ENCODE data around the gene ADAMTS13. TPM values are rescaled to one million over a fixed set of nuclear protein-coding genes. Genes with fewer than 3 reads are reported as not detected.
"Not testable (repeated sequence)": the region's sequence is repeated elsewhere in the genome, so short reads cannot be mapped to it uniquely, and the experiment has no call there.

Gene ADAMTS13
- total and polyA plus RNA-seq, 10 donors, result 1.1 to 4.8 (median 2.7) TPM

- WGBS, 5 donors, result 96 to 98% (median 97%) methylated on average over 11 to 12 of the region's 12 CpGs
- Histone ChIP-seq H3K27me3 (replicated peaks in 1 of 7) (peaks cover 0 to 29% (median 0%) of the 10 kb centered on the region in 7 donors), H3K36me3 (no peaks in the 10 kb centered on the region), H3K4me3 (no peak overlapping the region), H3K27ac (no peak overlapping the region), H3K4me1 (peaks cover 0 to 8% (median 0%) of the 10 kb centered on the region in 6 donors), H3K9me3 (no peaks in the 10 kb centered on the region)
- no peak for TF ChIP-seq POLR2A (IDR thresholded peaks at IDR 0.05)
- no peak for TF ChIP-seq POLR2AphosphoS5 (IDR thresholded peaks at IDR 0.05)
- TF ChIP-seq, protein P1, sequence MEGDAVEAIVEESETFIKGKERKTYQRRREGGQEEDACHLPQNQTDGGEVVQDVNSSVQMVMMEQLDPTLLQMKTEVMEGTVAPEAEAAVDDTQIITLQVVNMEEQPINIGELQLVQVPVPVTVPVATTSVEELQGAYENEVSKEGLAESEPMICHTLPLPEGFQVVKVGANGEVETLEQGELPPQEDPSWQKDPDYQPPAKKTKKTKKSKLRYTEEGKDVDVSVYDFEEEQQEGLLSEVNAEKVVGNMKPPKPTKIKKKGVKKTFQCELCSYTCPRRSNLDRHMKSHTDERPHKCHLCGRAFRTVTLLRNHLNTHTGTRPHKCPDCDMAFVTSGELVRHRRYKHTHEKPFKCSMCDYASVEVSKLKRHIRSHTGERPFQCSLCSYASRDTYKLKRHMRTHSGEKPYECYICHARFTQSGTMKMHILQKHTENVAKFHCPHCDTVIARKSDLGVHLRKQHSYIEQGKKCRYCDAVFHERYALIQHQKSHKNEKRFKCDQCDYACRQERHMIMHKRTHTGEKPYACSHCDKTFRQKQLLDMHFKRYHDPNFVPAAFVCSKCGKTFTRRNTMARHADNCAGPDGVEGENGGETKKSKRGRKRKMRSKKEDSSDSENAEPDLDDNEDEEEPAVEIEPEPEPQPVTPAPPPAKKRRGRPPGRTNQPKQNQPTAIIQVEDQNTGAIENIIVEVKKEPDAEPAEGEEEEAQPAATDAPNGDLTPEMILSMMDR (IDR thresholded peaks at IDR 0.05 in 8 of 11, conservative IDR thresholded peaks at IDR 0.05 in 3 of 11), result no peak
- DNase-seq, result no peak
- intact Hi-C loops (cut with DNase I; ENCODE audit: low total_unique reads), result no loop called here
Observed at GRCh38 chr9:133389025-133389557, 33.1 kb upstream of the ADAMTS13 start.

GRCh38 chr9:133389562-133389961, 32.6 kb upstream of the ADAMTS13 start:
- H3K27ac ChIP-seq, result no peak overlapping the region
- H3K36me3 ChIP-seq, result no peaks in the 10 kb centered on the region
- peaks cover 0 to 10% (median 0%) of the 10 kb centered on the region in 6 donors for H3K4me1 ChIP-seq
- no peaks in the 10 kb centered on the region for H3K9me3 ChIP-seq
- DNase-seq, result no peak
- no peak overlapping the region for H3K4me3 ChIP-seq
- peaks cover 0 to 34% (median 0%) of the 10 kb centered on the region in 7 donors for H3K27me3 ChIP-seq (replicated peaks in 1 of 7)
- intact Hi-C loops (cut with DNase I; ENCODE audit: low total_unique reads), result no loop called here
- WGBS, 5 donors, result 80 to 92% (median 89%) methylated on average over 13 of the region's 13 CpGs
- TF ChIP-seq POLR2AphosphoS5 (IDR thresholded peaks at IDR 0.05) (no peak), POLR2A (IDR thresholded peaks at IDR 0.05) (no peak)
- TF ChIP-seq, protein P1 (IDR thresholded peaks at IDR 0.05 in 8 of 11, conservative IDR thresholded peaks at IDR 0.05 in 3 of 11), result no peak

DNA sequence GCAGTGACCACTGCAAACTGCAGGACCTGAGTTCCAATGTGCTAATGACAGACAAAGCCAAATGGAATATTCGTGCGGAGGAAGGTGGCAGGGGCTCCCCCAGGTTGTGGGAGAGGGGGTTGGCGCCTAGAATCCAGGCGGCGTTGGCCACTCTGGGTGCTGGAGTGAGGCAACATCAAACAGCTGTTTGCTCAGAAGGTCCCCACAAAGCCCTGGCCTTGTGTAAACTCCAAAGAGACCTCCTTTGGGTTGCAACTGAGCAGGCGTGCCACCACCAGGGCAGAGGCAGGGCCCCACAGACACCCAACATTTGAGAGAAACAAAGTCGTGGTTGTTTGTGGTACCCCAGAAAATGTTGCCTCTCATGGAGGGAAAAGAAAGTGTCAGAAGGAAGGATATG, 31.5 kb upstream of the ADAMTS13 start:
- no peak for DNase-seq
- H3K27ac ChIP-seq, result no peak overlapping the region
- H3K27me3 ChIP-seq (replicated peaks in 1 of 7), result peaks cover 0 to 41% (median 0%) of the 10 kb centered on the region in 7 donors
- intact Hi-C loops (cut with DNase I; ENCODE audit: low total_unique reads), result no loop called here
- no peaks in the 10 kb centered on the region for H3K36me3 ChIP-seq
- H3K4me3 ChIP-seq, result no peak overlapping the region
- H3K9me3 ChIP-seq, result no peaks in the 10 kb centered on the region
- TF ChIP-seq POLR2A (IDR thresholded peaks at IDR 0.05) (no peak), POLR2AphosphoS5 (IDR thresholded peaks at IDR 0.05) (no peak)
- TF ChIP-seq, protein P1 (IDR thresholded peaks at IDR 0.05 in 8 of 11, conservative IDR thresholded peaks at IDR 0.05 in 3 of 11), result no peak
- peaks cover 0 to 22% (median 0%) of the 10 kb centered on the region in 6 donors for H3K4me1 ChIP-seq
- WGBS, 5 donors, result 82 to 89% (median 83%) methylated on average over 7 of the region's 7 CpGs

- H3K4me3 ChIP-seq; H3K27ac ChIP-seq; H3K36me3 ChIP-seq; intact Hi-C loops (cut with DNase I; ENCODE audit: low total_unique reads); H3K9me3 ChIP-seq; DNase-seq: not testable (repeated sequence)
- WGBS, 5 donors, result 53 to 73% (median 64%) methylated on average over 2 to 3 of the region's 4 CpGs
- Histone ChIP-seq H3K27me3 (replicated peaks in 1 of 7) (peaks cover 0 to 41% (median 0%) of the 10 kb centered on the region in 7 donors), H3K4me1 (peaks cover 0 to 21% (median 0%) of the 10 kb centered on the region in 6 donors)
Observed at GRCh38 chr9:133391449-133391848, 30.7 kb upstream of the ADAMTS13 start.

GRCh38 chr9:133392308-133392707, 29.9 kb upstream of the ADAMTS13 start:
- peaks cover 0 to 41% (median 0%) of the 10 kb centered on the region in 7 donors for H3K27me3 ChIP-seq (replicated peaks in 1 of 7)
- H3K27ac ChIP-seq; H3K4me3 ChIP-seq; DNase-seq; H3K36me3 ChIP-seq; intact Hi-C loops (cut with DNase I; ENCODE audit: low total_unique reads); H3K9me3 ChIP-seq: not testable (repeated sequence)
- peaks cover 0 to 15% (median 0%) of the 10 kb centered on the region in 6 donors for H3K4me1 ChIP-seq
- WGBS, 5 donors, result 95 to 100% (median 97%) methylated on average over 3 of the region's 3 CpGs
